Neural cell (in vitro differentiated cells): Measurements from ENCODE around the gene PEX5. TPM values are rescaled to one million over a fixed set of nuclear protein-coding genes. Genes with fewer than 3 reads are reported as not detected.

Experiments used
- H2AFZ ChIP-seq: fragments of 200-600, 300-800 bp; sonication (generic), shearing (Covaris generic); 2 replicates; pipeline ENCODE4 v1.6.0; 2014; ENCODE audit warnings: low read depth, mild to moderate bottlenecking, antibody characterized with exemption, low read length, moderate library complexity
- H3F3A ChIP-seq: fragments of 200-600 bp; shearing (Covaris generic); 2 replicates; pipeline ENCODE4 v1.6.1; 2016; ENCODE audit warnings: mild to moderate bottlenecking, moderate library complexity, mixed read lengths, antibody characterized with exemption, low read length; ENCODE audit not compliant: insufficient read depth, poor library complexity, severe bottlenecking
- H3K27ac ChIP-seq: fragments of 200-600, 300-800 bp; sonication (generic), shearing (Covaris generic); 2 replicates; pipeline ENCODE4 v1.5.1; 2014; ENCODE audit warnings: mild to moderate bottlenecking, low read length, moderate library complexity
- H3K27me3 ChIP-seq: fragments of 300-800, 200-600 bp; sonication (generic), shearing (Covaris generic); 2 replicates; pipeline ENCODE4 v1.6.0; 2014; ENCODE audit warnings: mild to moderate bottlenecking, low read depth, low read length, moderate library complexity; ENCODE audit not compliant: insufficient read depth
- H3K36me3 ChIP-seq: fragments of 300-800, 200-600 bp; sonication (generic), shearing (Covaris generic); 2 replicates; pipeline ENCODE4 v1.5.1; 2014; ENCODE audit warnings: mild to moderate bottlenecking, antibody characterized with exemption, low read length, moderate library complexity; ENCODE audit not compliant: insufficient read depth
- H3K4me2 ChIP-seq: fragments of 300-800, 200-600 bp; sonication (generic), shearing (Covaris generic); 2 replicates; pipeline ENCODE4 v1.6.0; 2014; ENCODE audit warnings: mild to moderate bottlenecking, low read length
- H3K4me3 ChIP-seq: fragments of 300-800, 200-600 bp; sonication (generic), shearing (Covaris generic); 2 replicates; pipeline ENCODE4 v1.5.1; 2014; ENCODE audit warnings: mild to moderate bottlenecking, low read length, moderate library complexity
- H3K79me2 ChIP-seq: fragments of 200-600 bp; shearing (Covaris generic); replicated peaks from 2 replicates; pipeline ENCODE4 v1.6.0; 2014; ENCODE audit warnings: mild to moderate bottlenecking, low read length, moderate library complexity; ENCODE audit not compliant: insufficient read depth
- H3K9ac ChIP-seq: fragments of 300-800, 200-600 bp; sonication (generic), shearing (Covaris generic); 2 replicates; pipeline ENCODE4 v1.6.1; 2016; ENCODE audit warnings: mild to moderate bottlenecking, low read length, mixed read lengths
- H3K9me2 ChIP-seq: fragments of 200-600 bp; shearing (Covaris generic); 2 replicates; pipeline ENCODE4 v1.6.1; 2016; ENCODE audit warnings: mild to moderate bottlenecking, low read length, mixed read lengths; ENCODE audit not compliant: insufficient read depth
- H3K9me3 ChIP-seq: fragments of 200-600, 300-800 bp; sonication (generic), shearing (Covaris generic); 2 replicates; pipeline ENCODE4 v1.6.1; 2016; ENCODE audit warnings: mild to moderate bottlenecking, mixed run types, low read length, moderate library complexity, mixed read lengths
- H4K20me1 ChIP-seq: fragments of 200-600 bp; shearing (Covaris generic); 2 replicates; pipeline ENCODE4 v1.6.1; 2016; ENCODE audit warnings: mild to moderate bottlenecking, mixed run types; ENCODE audit not compliant: insufficient read depth
- EP300 ChIP-seq: fragments of 450-650 bp; conservative IDR thresholded peaks from 2 replicates; pipeline ENCODE4 v1.6.1; 2014; ENCODE audit warnings: antibody characterized with exemption, mild to moderate bottlenecking, moderate library complexity; ENCODE audit not compliant: poor library complexity, severe bottlenecking
- EZH2 ChIP-seq: fragments of 200-600, 300-800 bp; shearing (Covaris generic), sonication (generic); IDR thresholded peaks from 2 replicates; pipeline ENCODE4 v1.6.1; 2014; ENCODE audit warnings: antibody characterized with exemption, low read length, borderline replicate concordance, mild to moderate bottlenecking; ENCODE audit not compliant: insufficient read depth, poor library complexity, severe bottlenecking
- MXI1 ChIP-seq: fragments of 450-650 bp; conservative IDR thresholded peaks from 2 replicates; pipeline ENCODE4 v1.6.1; 2014; ENCODE audit warnings: antibody characterized with exemption, mild to moderate bottlenecking; ENCODE audit not compliant: poor library complexity, severe bottlenecking
- POLR2AphosphoS5 ChIP-seq: IDR thresholded peaks from 2 replicates; pipeline ENCODE4 v1.6.1; 2012
- RAD21 ChIP-seq: fragments of 450-650 bp; conservative IDR thresholded peaks from 2 replicates; pipeline ENCODE4 v1.6.1; 2014; ENCODE audit warnings: antibody characterized with exemption, mild to moderate bottlenecking, moderate library complexity
- SMC3 ChIP-seq: fragments of 450-650 bp; conservative IDR thresholded peaks from 2 replicates; pipeline ENCODE4 v1.6.1; 2014; ENCODE audit warnings: antibody characterized with exemption, mild to moderate bottlenecking, moderate library complexity; ENCODE audit not compliant: poor library complexity
- TAF1 ChIP-seq: IDR thresholded peaks from 2 replicates; pipeline ENCODE4 v1.6.1; 2012; ENCODE audit warnings: low read depth
- polyA plus RNA-seq: library from polyadenylated mRNA; depleted of rRNA; stranded (reverse); fragments of >200 nt; gene quantifications from 2 replicates; pipeline ENCODE4 v1.2.3, GENCODE V29; 2014
- TF ChIP-seq, protein P1 (sequence below): fragments of 450-650 bp; IDR thresholded peaks from 2 replicates; pipeline ENCODE4 v1.5.1; 2014; ENCODE audit warnings: antibody characterized with exemption, mild to moderate bottlenecking, moderate library complexity; ENCODE audit not compliant: poor library complexity, severe bottlenecking
- TF ChIP-seq, protein P2 (sequence below): IDR thresholded peaks from 2 replicates; pipeline ENCODE4 v1.6.1; 2012; ENCODE audit warnings: borderline replicate concordance

Gene PEX5
- polyA plus RNA-seq, 1 donor from 2014 or later: 63.9 TPM

DNA sequence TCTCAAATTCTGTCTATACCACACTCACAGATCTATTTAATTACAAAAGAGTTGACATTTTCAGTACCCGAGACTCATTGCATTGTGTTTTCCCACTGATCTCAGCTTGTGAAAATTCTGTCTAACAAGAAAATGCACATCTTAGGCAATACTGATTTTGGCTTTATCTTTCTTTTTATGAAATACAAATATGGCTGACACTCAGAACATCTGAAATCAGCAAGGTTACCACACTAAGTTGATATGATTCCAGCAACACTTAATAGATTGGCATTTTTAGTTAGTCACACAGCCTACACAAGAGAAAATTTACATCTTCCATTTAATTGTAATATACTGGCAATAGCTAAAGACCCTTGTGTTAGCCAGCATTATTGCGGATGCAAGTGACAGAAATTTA is 40.3 kb downstream of the PEX5 start:
- Histone ChIP-seq H4K20me1 (no peaks in the 10 kb centered on the region), H3K9me2 (no peaks in the 10 kb centered on the region), H3K79me2 (no peaks in the 10 kb centered on the region), H3K27me3 (no peaks in the 10 kb centered on the region), H2AFZ (no peak overlapping the region), H3K36me3 (no peaks in the 10 kb centered on the region), H3F3A (no peaks in the 10 kb centered on the region), H3K9me3 (no peaks in the 10 kb centered on the region), H3K27ac (no peak overlapping the region), H3K4me3 (no peak overlapping the region), H3K4me2 (no peak overlapping the region), H3K9ac (no peak overlapping the region)
- TF ChIP-seq, protein P1, sequence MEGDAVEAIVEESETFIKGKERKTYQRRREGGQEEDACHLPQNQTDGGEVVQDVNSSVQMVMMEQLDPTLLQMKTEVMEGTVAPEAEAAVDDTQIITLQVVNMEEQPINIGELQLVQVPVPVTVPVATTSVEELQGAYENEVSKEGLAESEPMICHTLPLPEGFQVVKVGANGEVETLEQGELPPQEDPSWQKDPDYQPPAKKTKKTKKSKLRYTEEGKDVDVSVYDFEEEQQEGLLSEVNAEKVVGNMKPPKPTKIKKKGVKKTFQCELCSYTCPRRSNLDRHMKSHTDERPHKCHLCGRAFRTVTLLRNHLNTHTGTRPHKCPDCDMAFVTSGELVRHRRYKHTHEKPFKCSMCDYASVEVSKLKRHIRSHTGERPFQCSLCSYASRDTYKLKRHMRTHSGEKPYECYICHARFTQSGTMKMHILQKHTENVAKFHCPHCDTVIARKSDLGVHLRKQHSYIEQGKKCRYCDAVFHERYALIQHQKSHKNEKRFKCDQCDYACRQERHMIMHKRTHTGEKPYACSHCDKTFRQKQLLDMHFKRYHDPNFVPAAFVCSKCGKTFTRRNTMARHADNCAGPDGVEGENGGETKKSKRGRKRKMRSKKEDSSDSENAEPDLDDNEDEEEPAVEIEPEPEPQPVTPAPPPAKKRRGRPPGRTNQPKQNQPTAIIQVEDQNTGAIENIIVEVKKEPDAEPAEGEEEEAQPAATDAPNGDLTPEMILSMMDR: no peak
- TF ChIP-seq SMC3 (no peak), MXI1 (no peak), TAF1 (no peak), RAD21 (no peak), EZH2 (no peak), EP300 (no peak), POLR2AphosphoS5 (no peak)
- TF ChIP-seq, protein P2, sequence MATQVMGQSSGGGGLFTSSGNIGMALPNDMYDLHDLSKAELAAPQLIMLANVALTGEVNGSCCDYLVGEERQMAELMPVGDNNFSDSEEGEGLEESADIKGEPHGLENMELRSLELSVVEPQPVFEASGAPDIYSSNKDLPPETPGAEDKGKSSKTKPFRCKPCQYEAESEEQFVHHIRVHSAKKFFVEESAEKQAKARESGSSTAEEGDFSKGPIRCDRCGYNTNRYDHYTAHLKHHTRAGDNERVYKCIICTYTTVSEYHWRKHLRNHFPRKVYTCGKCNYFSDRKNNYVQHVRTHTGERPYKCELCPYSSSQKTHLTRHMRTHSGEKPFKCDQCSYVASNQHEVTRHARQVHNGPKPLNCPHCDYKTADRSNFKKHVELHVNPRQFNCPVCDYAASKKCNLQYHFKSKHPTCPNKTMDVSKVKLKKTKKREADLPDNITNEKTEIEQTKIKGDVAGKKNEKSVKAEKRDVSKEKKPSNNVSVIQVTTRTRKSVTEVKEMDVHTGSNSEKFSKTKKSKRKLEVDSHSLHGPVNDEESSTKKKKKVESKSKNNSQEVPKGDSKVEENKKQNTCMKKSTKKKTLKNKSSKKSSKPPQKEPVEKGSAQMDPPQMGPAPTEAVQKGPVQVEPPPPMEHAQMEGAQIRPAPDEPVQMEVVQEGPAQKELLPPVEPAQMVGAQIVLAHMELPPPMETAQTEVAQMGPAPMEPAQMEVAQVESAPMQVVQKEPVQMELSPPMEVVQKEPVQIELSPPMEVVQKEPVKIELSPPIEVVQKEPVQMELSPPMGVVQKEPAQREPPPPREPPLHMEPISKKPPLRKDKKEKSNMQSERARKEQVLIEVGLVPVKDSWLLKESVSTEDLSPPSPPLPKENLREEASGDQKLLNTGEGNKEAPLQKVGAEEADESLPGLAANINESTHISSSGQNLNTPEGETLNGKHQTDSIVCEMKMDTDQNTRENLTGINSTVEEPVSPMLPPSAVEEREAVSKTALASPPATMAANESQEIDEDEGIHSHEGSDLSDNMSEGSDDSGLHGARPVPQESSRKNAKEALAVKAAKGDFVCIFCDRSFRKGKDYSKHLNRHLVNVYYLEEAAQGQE: no peak

DNA sequence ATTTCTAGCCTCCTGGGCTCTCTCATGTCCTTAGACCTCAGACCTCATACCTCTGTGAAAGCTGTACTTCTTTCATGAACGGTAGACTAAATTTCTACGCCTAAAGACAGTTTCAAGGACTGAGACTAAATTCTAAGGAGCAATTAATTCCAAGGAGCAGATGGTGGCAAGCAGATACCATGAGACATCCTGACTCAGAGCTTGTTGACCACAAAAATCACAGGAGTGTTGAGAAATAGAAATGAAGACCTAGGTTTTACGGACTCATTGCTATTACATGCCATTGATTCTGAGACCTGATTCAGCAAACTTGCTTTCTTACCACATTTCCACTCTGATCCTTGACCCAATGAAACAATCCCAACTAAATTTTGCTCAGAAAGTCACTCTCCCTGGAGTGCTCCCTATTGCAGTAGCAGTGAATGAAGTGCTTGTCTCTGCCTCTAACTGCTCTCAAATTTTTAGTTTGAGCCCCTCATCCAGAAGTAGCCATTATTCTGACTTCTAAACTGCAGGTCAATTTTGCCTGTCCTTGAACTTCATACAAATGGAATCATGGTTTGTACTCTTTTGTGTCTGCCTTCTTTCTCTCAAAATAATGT is 52.0 kb downstream of the PEX5 start:
- no peaks in the 10 kb centered on the region for H3K36me3 ChIP-seq
- TF ChIP-seq, protein P1: no peak
- TF ChIP-seq EZH2 (no peak), TAF1 (no peak), EP300 (no peak), SMC3 (no peak), POLR2AphosphoS5 (no peak), MXI1 (no peak), RAD21 (no peak)
- TF ChIP-seq, protein P2: no peak
- no peak overlapping the region for H3K4me3 ChIP-seq
- H2AFZ ChIP-seq: no peak overlapping the region
- no peaks in the 10 kb centered on the region for H3F3A ChIP-seq
- no peak overlapping the region for H3K27ac ChIP-seq
- H3K9me2 ChIP-seq: no peaks in the 10 kb centered on the region
- no peak overlapping the region for H3K9ac ChIP-seq
- H3K4me2 ChIP-seq: no peak overlapping the region
- no peaks in the 10 kb centered on the region for H3K79me2 ChIP-seq
- H3K27me3 ChIP-seq: no peaks in the 10 kb centered on the region
- no peaks in the 10 kb centered on the region for H3K9me3 ChIP-seq
- H4K20me1 ChIP-seq: no peaks in the 10 kb centered on the region
